ENCODE results near the gene PLCL2. TPM values are rescaled to one million over a fixed set of nuclear protein-coding genes. Genes with fewer than 3 reads are reported as not detected.

Gene PLCL2
- total and polyA plus RNA-seq, 7 donors: 4.2 to 32.7 (median 21.9) TPM

GRCh38 chr3:16940769-16941700 lies 56.3 kb downstream of the PLCL2 start:
- peaks cover 77% of the 10 kb centered on the region for H3K4me1 ChIP-seq

GRCh38 chr3:16942955-16943354 lies 58.2 kb downstream of the PLCL2 start:
- DNase-seq: no peak
- ATAC-seq: no peak
- Histone ChIP-seq H3K36me3 (ENCODE audit: insufficient read depth in 1 of 2, low read depth in 1 of 2) (no peaks in the 10 kb centered on the region), H3K9me3 (no peaks in the 10 kb centered on the region), H3K4me1 (peaks cover 61% of the 10 kb centered on the region), H3K27ac (no peak overlapping the region), H3K4me3 (no peak overlapping the region), H3K27me3 (ENCODE audit: insufficient read depth in 3 of 3, low read length in 2 of 3) (no peaks in the 10 kb centered on the region)
- intact Hi-C loops (cut with DNase I): no loop called here
- 43 to 53% (median 51%) methylated on average over 1 of the region's 1 CpG for WGBS, 3 donors
- TF ChIP-seq CTCF (IDR thresholded peaks at IDR 0.05): no peak

More at GRCh38 chr3:16940769-16941700, 56.3 kb downstream of the PLCL2 start:
- no peaks in the 10 kb centered on the region for H3K36me3 ChIP-seq (ENCODE audit: insufficient read depth in 1 of 2, low read depth in 1 of 2)
- no peak overlapping the region for H3K4me3 ChIP-seq
- ATAC-seq: peak in 3 of 4 donors; percentile 40 to 47 (median 41)
- no peak overlapping the region for H3K27ac ChIP-seq
- DNase-seq: no peak
- H3K27me3 ChIP-seq (ENCODE audit: insufficient read depth in 3 of 3, low read length in 2 of 3): no peaks in the 10 kb centered on the region
- H3K9me3 ChIP-seq: no peaks in the 10 kb centered on the region
- TF ChIP-seq CTCF (IDR thresholded peaks at IDR 0.05): no peak
- intact Hi-C loops (cut with DNase I): no loop called here
- 70 to 86% (median 73%) methylated on average over 7 of the region's 7 CpGs for WGBS, 3 donors

- H3K36me3 ChIP-seq (ENCODE audit: insufficient read depth in 1 of 2, low read depth in 1 of 2): no peaks in the 10 kb centered on the region
- ATAC-seq: no peak
- no peak overlapping the region for H3K4me3 ChIP-seq
- H3K27ac ChIP-seq: no peak overlapping the region
- DNase-seq: no peak
- H3K27me3 ChIP-seq (ENCODE audit: insufficient read depth in 3 of 3, low read length in 2 of 3): no peaks in the 10 kb centered on the region
- peaks cover 60% of the 10 kb centered on the region for H3K4me1 ChIP-seq
- intact Hi-C loops (cut with DNase I): no loop called here
- H3K9me3 ChIP-seq: no peaks in the 10 kb centered on the region
- no peak for TF ChIP-seq CTCF (IDR thresholded peaks at IDR 0.05)
These were observed 59.1 kb downstream of the PLCL2 start for GRCh38 chr3:16943857-16944256.

GRCh38 chr3:16944356-16944755 lies 59.6 kb downstream of the PLCL2 start:
- no peak for DNase-seq
- H3K4me1 ChIP-seq: peaks cover 64% of the 10 kb centered on the region
- WGBS, 3 donors: 18 to 42% (median 36%) methylated on average over 1 of the region's 1 CpG

More at GRCh38 chr3:16944356-16944755, 59.6 kb downstream of the PLCL2 start:
- Histone ChIP-seq H3K27ac (no peak overlapping the region), H3K27me3 (ENCODE audit: insufficient read depth in 3 of 3, low read length in 2 of 3) (no peaks in the 10 kb centered on the region), H3K4me3 (no peak overlapping the region), H3K9me3 (no peaks in the 10 kb centered on the region), H3K36me3 (ENCODE audit: insufficient read depth in 1 of 2, low read depth in 1 of 2) (no peaks in the 10 kb centered on the region)
- ATAC-seq: no peak
- intact Hi-C loops (cut with DNase I): no loop called here
- TF ChIP-seq CTCF (IDR thresholded peaks at IDR 0.05): no peak
